ENCODE results near the gene IL32.
A peak's percentile ranks its signal among the peaks of the same experiment; 100 is the strongest.
"Not testable (repeated sequence)": the region's sequence is repeated elsewhere in the genome, so short reads cannot be mapped to it uniquely, and the experiment has no call there.

IL32 gene

DNA sequence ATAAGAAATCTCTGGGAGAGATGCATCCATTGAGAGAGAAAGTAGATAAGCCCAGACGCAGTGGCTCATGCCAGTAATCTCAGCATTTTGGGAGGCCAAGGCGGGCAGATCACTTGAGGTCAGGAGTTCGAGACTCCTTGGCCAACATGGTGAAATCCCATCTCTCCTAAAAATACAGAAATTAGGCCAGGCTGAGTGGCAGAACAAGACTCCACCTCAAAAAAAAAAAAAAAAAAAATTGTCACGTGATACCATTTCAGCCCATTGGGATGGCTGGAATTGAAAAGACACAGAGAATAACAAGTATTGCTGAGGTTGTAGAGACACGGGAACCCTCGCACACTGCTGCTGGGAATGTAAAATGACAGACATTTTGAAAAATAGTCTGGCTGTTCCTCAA lies 2.9 kb upstream of the IL32 start:
- no peak for DNase-seq (ENCODE audit: low read depth)

DNA sequence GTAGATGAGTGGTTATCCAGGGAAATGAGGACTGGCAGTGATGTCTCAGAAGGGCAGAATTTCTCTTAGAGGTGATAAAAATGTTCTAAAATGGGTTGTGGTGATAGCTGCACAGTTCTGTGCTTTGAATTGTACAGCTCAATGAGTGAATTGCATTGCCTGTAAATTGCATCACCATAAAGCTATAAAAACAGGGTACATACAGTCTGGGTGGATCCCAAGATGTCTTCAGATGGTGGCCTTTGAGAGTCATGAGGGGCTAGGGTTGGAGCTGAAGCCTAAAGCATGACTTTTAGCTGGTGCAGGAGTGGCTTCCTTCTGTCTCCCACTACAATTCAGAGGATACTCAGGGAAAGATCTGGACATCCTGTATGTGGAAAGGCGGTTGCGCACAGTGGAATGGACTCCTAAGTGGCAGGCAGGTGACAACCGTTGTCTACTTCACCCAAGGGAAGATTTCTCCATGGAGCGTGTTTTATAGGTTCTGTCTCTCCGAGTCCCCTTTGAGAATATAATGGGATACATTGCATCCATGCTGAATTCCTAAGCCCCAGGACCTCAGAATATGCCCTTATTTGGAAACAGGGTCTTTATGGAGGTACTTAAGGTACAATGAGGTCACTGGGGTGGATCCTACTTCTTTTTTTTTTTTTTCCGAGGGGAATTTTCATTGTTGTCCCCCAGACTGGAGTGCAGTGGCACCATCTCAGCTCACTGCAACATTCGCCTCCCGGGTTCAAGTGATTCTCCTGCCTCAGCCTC lies 1.6 kb upstream of the IL32 start:
- DNase-seq (ENCODE audit: low read depth) = no peak
- H3K4me3 ChIP-seq (ENCODE audit: low read depth, low read length) = no peak overlapping the region

More for the DNA sequence above, 2.9 kb upstream of the IL32 start:
- H3K4me3 ChIP-seq (ENCODE audit: low read depth, low read length) = no peak overlapping the region

DNA sequence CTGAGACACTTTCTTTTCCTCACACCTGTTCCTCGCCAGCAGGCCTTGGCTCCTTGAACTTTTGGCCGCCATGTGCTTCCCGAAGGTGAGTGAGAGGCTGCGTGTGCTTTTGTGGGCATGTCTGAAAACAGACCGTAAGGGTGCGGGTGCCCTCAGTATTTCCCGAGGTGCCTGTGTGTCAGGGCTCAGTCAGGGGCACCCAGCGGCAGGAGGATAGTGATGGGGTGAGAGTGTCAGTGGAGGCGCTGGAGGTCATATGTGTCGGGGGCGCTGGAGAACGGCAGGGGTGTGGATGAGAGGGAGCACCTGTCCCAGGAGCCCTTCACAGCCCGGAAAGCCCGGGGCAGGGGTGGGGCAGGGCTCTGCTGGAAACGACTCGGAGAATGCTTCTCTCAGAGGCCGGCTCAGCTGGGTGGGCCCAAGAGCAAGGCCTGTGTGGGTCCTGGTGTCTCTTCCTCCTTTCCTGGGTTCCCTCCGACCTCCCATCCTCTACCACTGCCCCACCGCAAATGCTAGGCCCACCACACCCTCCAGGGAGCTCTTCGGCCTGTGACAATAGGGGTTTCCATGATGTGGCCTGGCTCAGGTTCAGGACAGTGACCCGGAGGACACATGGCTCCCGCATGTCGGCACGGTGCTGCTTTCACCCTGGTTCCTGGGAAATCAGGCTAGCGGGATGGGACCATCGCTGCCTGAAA lies 451 bp downstream of the IL32 start:
- H3K4me3 ChIP-seq (ENCODE audit: low read depth, low read length) = peak overlapping the region; percentile 38
- no peak for DNase-seq (ENCODE audit: low read depth)

DNA sequence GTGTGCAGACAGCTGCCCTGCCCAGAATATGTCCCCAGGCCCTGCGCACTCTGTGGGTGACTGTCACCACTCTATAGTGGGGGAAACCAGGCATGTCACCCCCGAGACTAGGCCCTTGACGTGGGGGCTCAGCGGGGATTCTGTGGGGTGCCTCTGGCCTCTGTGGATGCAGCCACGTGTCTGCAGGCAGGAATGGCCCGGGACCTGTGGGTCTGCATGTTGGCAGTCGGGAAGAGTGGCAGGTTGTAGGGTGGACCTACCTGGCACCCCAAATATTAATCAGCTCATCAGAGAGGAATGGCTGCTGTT lies 954 bp downstream of the IL32 start:
- peak overlapping the region; percentile 38 for H3K4me3 ChIP-seq (ENCODE audit: low read depth, low read length)
- DNase-seq (ENCODE audit: low read depth) = no peak

DNA sequence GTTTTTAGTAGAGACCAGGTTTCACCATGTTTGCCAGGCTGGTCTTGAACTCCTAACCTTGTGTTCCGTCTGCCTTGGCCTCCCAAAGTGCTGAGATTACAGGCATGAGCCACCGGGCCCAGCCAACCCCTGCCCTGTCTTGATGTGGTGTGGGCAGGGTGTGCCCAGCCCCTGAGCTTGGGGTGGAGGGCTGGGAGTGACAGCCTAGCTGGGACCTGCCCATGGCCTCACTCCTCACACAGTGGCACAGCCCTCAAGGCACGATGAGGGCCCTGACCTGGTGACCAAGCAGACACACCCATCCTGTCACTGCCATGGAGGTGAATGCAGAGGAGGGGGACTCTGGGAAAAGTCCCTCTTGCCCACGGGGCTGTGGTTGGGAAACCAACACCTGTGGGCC lies 3.0 kb downstream of the IL32 start:
- no peak overlapping the region for H3K4me3 ChIP-seq (ENCODE audit: low read depth, low read length)
- no peak for DNase-seq (ENCODE audit: low read depth)

DNA sequence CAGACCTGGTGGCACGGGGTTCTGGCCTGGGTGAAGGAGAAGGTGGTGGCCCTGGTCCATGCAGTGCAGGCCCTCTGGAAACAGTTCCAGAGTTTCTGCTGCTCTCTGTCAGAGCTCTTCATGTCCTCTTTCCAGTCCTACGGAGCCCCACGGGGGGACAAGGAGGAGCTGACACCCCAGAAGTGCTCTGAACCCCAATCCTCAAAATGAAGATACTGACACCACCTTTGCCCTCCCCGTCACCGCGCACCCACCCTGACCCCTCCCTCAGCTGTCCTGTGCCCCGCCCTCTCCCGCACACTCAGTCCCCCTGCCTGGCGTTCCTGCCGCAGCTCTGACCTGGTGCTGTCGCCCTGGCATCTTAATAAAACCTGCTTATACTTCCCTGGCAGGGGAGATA lies 3.7 kb downstream of the IL32 start:
- DNase-seq (ENCODE audit: low read depth); H3K4me3 ChIP-seq (ENCODE audit: low read depth, low read length): not testable (repeated sequence)

DNA sequence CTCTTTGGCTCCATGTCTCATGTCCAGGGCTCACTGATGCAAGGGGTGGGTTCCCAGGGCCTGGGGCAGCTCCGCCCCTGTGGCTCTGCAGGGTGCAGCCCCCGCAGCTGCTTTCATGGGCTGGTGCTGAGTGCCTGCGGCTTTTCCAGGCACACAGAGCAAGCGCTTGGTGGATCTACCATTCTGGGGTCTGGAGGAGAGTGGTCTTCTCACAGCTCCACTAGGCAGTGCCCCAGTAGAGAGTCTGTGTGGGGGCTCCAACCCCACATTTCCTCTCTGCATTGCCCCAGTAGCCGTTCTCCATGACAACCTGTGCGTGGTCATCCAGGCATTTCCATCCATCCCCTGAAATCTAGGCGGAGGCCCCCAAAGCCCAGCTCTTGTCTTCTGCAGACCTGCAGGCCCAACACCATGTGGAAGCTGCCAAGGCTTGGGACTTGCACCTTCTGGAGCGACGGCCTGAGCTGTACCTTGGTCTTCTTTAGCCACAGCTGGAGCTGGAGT lies 5.2 kb downstream of the IL32 start:
- DNase-seq (ENCODE audit: low read depth) = no peak
- no peak overlapping the region for H3K4me3 ChIP-seq (ENCODE audit: low read depth, low read length)

DNA sequence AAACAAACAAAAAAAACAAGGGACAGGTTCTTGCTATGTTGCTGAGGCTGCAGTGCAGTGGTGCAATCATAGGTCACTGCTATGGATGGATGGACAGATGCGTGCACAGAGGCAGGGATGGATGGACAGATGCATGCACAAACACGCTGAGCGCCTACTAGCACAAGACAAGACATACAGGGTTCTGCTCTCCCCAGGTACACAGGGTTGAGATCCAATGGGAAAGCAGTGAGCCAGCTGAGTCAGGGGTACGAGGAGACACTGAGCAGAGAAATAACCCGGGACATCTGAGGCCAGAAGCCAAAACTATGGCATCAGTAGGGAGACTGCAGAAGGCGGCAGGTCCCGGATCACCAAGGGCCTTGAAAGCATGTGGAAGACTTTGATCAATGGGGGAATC lies 6.2 kb downstream of the IL32 start:
- no peak overlapping the region for H3K4me3 ChIP-seq (ENCODE audit: low read depth, low read length)
- DNase-seq (ENCODE audit: low read depth) = no peak

DNA sequence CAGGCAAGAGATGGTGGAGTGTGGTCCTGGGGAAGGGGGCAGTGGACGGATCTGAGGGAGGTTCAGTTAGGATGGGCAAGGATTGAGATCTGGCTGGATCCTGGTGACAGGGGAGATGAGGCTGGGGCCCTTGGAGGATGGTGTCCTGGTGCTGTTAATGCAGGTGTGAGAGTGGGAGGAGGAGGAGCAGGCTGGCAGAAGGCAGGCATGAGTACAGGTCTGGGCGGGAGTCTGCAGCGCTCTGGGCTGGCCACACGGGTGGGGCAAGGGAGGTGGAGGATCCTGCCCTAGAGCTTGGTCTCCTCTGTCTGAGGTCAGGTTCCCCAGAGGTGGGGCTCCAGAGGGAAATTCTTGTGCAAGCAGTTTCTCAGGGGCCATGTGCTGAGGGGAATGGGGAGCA lies 6.7 kb downstream of the IL32 start:
- H3K4me3 ChIP-seq (ENCODE audit: low read depth, low read length); DNase-seq (ENCODE audit: low read depth): not testable (repeated sequence)

DNA sequence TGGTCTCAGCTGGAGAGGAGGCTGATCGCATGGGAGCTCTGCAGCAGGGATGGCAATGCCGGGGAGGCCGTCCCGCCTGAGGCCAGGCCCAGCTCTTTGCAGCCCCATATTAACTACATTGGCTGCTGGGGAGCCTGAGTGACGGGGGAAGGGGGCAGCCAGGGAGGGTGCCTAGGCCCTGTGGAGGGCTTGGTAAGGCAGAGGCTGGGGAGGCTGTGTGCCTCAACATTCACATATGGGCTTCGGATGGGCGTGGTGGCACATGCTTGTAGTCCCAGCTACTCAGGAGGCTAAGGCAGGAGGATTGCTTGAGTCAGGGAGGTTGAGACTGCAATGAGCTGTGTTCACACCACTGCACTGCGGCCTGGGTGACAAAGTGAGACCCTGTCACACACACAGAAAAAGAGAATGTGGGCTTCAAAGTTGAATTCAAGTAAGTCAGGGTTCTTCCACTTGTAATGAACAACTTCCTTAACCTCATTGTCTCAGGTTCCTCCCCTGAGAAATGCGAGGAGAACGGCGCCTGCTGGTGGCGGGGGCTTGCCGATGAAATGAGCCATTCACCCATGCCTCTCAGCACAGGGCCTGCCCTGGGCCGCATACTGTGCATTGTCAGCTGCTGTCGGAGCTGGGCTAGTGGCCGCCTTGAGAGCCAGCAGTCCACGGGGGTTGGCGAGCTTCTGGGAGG lies 7.3 kb downstream of the IL32 start:
- not testable (repeated sequence) for H3K4me3 ChIP-seq (ENCODE audit: low read depth, low read length); DNase-seq (ENCODE audit: low read depth)

DNA sequence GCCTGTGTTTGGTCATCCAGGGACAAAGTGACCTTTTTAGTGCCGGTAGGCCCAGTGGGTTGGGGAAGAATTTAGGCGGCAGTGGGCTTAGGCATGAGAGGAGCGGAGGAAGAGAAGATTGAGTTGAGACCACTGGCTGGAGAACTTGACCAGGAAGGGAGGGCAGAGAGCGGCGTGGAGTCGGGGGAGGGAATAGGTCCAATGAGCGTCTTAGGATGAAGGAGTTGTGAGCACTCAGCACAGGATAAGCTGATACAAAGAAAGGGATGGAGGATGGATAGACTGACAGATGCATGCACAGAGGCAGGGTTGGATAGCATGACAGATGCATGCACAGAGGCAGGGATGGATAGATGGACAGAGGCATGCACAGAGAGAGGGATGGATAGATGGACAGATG lies 8.0 kb downstream of the IL32 start:
- H3K4me3 ChIP-seq (ENCODE audit: low read depth, low read length) = no peak overlapping the region

DNA sequence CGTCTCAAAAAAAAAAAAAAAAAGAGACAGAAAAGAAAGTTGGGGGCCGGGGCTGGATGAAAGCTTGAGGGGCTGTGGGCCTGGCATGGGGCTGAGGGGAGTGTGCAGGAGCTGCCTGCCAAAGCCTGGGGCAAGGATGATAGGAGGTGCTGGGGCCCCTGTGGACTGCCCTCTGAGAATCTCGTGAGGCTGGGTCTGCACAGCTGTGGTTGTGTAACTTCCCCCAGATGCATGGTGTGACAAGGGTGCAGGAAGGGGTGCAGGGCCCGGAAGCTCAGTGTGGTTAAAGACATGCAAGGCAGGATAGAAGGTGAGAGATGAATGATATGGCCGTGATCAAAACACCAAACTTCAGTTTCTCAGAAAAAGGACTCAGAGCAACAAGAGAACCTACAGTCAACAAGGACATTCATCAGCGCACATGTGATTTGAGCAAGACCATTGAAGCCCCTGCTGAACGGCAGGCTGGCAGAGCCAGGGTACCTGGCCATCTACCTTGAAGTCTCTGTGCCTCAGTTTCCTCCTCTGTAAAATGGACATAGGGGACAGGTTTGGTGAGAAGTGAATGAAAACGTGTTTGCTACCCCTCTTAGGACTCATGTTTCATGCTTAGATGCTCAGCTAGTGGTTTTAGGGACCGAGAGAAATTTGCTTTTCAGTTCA lies 9.6 kb downstream of the IL32 start:
- no peak for DNase-seq (ENCODE audit: low read depth)
- H3K4me3 ChIP-seq (ENCODE audit: low read depth, low read length) = no peak overlapping the region

More for the DNA sequence above, 8.0 kb downstream of the IL32 start:
- no peak for DNase-seq (ENCODE audit: low read depth)

DNA sequence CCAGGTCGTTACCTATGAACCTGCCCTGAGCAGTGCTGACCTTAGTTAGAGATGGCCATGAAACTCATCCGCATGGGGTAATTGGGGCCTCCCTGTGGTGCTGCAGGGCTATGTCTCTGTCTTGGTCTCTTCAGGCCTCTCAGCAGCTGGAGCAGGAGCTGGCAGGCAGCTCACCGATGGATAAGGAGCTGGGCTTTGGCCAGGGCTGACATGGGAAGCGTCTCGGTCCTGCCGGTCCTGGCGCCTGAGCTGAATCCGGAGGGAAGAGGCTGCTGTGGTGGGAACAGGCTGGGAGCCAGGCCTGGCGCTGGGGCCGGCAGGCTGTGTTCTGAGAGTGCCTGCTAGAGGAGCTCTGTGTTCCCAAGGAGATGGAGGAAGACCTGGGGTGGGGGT lies 10.1 kb downstream of the IL32 start:
- H3K4me3 ChIP-seq (ENCODE audit: low read depth, low read length) = no peak overlapping the region
- no peak for DNase-seq (ENCODE audit: low read depth)

DNA sequence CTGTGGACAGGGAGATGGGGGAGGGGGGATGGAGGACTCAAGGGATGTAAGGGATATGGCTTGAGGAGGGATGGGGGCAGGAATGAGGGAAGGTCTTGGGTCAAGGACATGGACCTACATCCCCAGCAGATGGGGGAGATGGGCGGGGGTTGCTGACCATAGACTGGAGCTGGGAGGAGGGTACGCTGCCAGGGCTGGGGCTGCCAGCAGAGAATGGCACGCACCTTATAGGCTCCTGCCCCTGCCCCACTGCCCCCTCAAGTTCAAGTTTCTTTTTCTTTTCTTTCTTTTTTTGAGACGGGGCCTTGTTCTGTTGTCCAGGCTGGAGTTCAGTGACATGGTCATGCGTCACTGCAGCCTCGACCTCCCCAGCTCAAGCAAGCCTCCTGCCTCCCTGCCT lies 10.5 kb downstream of the IL32 start:
- not testable (repeated sequence) for DNase-seq (ENCODE audit: low read depth); H3K4me3 ChIP-seq (ENCODE audit: low read depth, low read length)

DNA sequence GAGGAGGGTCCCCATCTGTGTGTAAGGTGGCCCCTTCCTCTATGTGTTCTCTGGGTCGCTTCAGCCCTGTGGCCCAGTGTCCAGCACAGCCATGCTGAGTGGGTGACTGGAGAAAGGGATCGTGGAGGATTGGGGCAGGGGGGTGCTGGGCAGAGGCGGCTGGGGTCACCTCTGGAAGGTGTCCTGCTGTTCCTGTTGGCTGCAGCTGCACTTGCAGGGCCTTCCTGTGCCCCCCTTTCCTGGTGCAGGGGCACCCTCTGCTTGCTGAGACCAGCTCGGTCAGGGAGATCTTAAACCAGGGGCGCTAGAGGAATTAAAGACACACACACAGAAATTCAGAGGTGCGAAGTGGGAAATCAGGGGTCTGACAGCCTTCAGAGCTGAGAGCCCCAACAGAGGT lies 11.1 kb downstream of the IL32 start:
- H3K4me3 ChIP-seq (ENCODE audit: low read depth, low read length) = no peak overlapping the region
- no peak for DNase-seq (ENCODE audit: low read depth)

DNA sequence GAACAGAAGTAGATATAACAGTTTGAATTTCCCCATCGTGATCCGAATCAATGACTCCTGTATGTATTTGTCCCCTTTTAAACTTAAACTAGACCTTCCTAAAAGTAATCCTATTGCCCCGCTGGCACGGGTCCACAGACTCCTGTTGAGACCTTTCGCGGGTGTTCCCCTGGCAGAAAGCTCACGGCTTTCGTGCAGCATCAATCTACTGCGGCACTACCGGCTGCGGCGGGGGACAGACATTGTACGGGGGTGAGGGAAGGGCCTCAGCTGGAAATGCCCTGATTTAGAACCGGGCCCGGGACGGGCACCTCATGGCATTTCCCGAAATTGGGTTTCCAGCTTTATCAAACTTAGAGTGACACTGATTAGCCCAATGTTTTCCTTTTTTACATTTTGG lies 14.6 kb downstream of the IL32 start:
- DNase-seq (ENCODE audit: low read depth) = no peak

DNA sequence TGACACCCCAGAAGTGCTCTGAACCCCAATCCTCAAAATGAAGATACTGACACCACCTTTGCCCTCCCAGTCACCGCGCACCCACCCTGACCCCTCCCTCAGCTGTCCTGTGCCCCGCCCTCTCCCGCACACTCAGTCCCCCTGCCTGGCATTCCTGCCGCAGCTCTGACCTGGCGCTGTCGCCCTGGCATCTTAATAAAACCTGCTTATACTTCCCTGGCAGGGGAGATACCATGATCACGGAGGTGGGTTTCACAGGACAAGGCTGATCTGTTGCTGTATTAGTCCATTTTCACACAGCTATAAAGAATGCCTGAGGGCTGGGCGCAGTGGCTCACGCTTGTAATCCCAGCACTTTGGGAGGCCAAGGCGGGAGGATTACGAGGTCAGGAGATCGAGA lies 16.5 kb downstream of the IL32 start:
- not testable (repeated sequence) for H3K4me3 ChIP-seq (ENCODE audit: low read depth, low read length); DNase-seq (ENCODE audit: low read depth)

More for the DNA sequence above, 14.6 kb downstream of the IL32 start:
- H3K4me3 ChIP-seq (ENCODE audit: low read depth, low read length) = no peak overlapping the region

DNA sequence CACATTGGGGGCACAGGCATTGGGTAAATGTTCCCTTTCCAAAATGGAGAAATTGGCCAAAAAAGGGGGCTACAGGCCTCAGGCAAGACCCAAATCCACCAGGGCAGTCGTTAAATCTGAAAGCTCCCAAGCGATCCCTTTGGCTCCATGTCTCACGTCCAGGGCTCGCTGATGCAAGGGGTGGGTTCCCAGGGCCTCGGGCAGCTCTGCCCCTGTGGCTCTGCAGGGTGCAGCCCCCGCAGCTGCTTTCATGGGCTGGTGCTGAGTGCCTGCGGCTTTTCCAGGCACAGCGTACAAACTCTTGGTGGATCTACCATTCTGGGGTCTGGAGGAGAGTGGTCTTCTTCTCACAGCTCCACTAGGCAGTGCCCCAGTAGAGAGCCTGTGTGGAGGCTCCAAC lies 18.0 kb downstream of the IL32 start:
- not testable (repeated sequence) for DNase-seq (ENCODE audit: low read depth)

DNA sequence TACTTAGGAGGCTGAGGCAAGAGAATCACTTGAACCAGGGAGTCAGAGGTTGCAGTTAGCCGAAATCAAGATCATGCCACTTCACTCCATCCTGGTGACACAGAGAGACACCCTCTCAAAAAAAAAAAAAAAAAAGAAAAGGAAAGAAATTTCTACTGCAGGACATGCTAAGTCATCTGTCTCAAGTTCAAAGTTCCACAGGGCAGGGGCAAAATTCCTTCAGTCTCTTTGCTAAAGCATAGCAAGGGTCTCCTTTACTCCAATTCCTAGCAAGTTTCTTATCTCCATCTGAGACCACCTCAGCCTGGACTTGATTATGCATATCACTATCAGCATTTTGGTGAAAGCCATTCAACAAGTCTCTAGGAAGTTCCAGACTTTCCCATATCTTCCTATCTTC lies 19.1 kb downstream of the IL32 start:
- DNase-seq (ENCODE audit: low read depth) = no peak
- H3K4me3 ChIP-seq (ENCODE audit: low read depth, low read length) = no peak overlapping the region

More for the DNA sequence above, 18.0 kb downstream of the IL32 start:
- H3K4me3 ChIP-seq (ENCODE audit: low read depth, low read length) = not testable (repeated sequence)

All from skeletal muscle cell (primary cell).